SK-N-SH (cell line): Measurements from ENCODE around the gene CSF3. TPM values are rescaled to one million over a fixed set of nuclear protein-coding genes. Genes with fewer than 3 reads are reported as not detected.

Experiments used
- CTCF ChIA-PET: fragments of 300-600, 350-600 bp; formaldehyde crosslinking; extraction: SDS; loops from one replicate; lab custom pipeline; 2021; lab: Yijun Ruan, JAX
- POLR2A ChIA-PET: fragments of 350-600 bp; sonication (Branson Sonifier 250); formaldehyde crosslinking; extraction: SDS; loops from one replicate; lab custom pipeline; 2020; ENCODE audit warnings: antibody characterized with exemption, inconsistent platforms; lab: Yijun Ruan, JAX
- DNase-seq: peaks from one replicate; pipeline ENCODE4 v3.0.0; 2012
- H2AFZ ChIP-seq: fragments of 200-600 bp; sonication (generic); 2 replicates; pipeline ENCODE4 v1.8.1; 2016; ENCODE audit warnings: antibody characterized with exemption, mild to moderate bottlenecking, low read depth
- H3F3A ChIP-seq: fragments of 200-600 bp; sonication (generic); replicated peaks from 2 replicates; pipeline ENCODE3; 2016; ENCODE audit warnings: antibody characterized with exemption, mild to moderate bottlenecking; ENCODE audit not compliant: insufficient read depth
- H3K27ac ChIP-seq, 2 experiments: fragments of 200-500 bp in 1 of 2; fragments of 200-600 bp in 1 of 2; sonication (Bioruptor generic) in 1 of 2; sonication (generic), shearing (Covaris generic) in 1 of 2; 2 replicates each; pipeline versions ENCODE4 v1.5.1 to v1.6.1; 2014 to 2016; ENCODE audit warnings: low read depth in 2 of 2, inconsistent platforms in 1 of 2, low read length in 1 of 2, mild to moderate bottlenecking in 1 of 2, mixed read lengths in 1 of 2
- H3K27me3 ChIP-seq: fragments of 200-600 bp; sonication (generic), shearing (Covaris generic); 2 replicates; pipeline ENCODE4 v1.6.1; 2016; ENCODE audit warnings: mixed run types; ENCODE audit not compliant: insufficient read depth
- H3K36me3 ChIP-seq, 2 experiments: fragments of 200-500 bp in 1 of 2; fragments of 200-600 bp in 1 of 2; sonication (Bioruptor generic) in 1 of 2; sonication (generic) in 1 of 2; replicated peaks in 1 of 2; 2 replicates each; pipeline versions ENCODE3 to v1.5.1; 2014 to 2016; ENCODE audit warnings: low read length in 1 of 2, mild to moderate bottlenecking in 1 of 2; ENCODE audit not compliant: insufficient read depth in 2 of 2, control insufficient read depth in 1 of 2
- H3K4me1 ChIP-seq, 2 experiments: fragments of 200-500 bp in 1 of 2; fragments of 200-600 bp in 1 of 2; sonication (Bioruptor generic) in 1 of 2; sonication (generic), shearing (Covaris generic) in 1 of 2; 2 replicates each; pipeline versions ENCODE4 v1.5.1 to v1.6.1; 2014 to 2016; ENCODE audit warnings: low read depth in 1 of 2, low read length in 1 of 2, mixed run types in 1 of 2; ENCODE audit not compliant: insufficient read depth in 2 of 2, control insufficient read depth in 1 of 2
- H3K4me2 ChIP-seq: fragments of 200-600 bp; sonication (generic), shearing (Covaris generic); 2 replicates; pipeline ENCODE4 v1.6.1; 2017; ENCODE audit warnings: mixed run types
- H3K4me3 ChIP-seq, 2 experiments: fragments of 200-500 bp in 1 of 2; fragments of 200-600 bp in 1 of 2; sonication (Bioruptor generic) in 1 of 2; sonication (generic), shearing (Covaris generic) in 1 of 2; 2 replicates each; pipeline versions ENCODE4 v1.5.1 to v1.8.1; 2014 to 2016; ENCODE audit warnings: low read depth in 2 of 2, inconsistent platforms in 1 of 2, low read length in 1 of 2, mild to moderate bottlenecking in 1 of 2, mixed read lengths in 1 of 2, moderate library complexity in 1 of 2
- H3K79me2 ChIP-seq: fragments of 200-600 bp; sonication (generic); 2 replicates; pipeline ENCODE4 v1.8.1; 2017; ENCODE audit warnings: mild to moderate bottlenecking; ENCODE audit not compliant: insufficient read depth
- H3K9ac ChIP-seq: fragments of 200-600 bp; sonication (generic); 2 replicates; pipeline ENCODE4 v1.6.1; 2017; ENCODE audit warnings: mixed run types
- H3K9me2 ChIP-seq: fragments of 200-600 bp; sonication (generic); 2 replicates; pipeline ENCODE4 v1.6.1; 2017; ENCODE audit warnings: mixed run types
- H3K9me3 ChIP-seq: fragments of 200-600 bp; sonication (generic); 2 replicates; pipeline ENCODE4 v1.6.1; 2017; ENCODE audit warnings: mixed run types, mild to moderate bottlenecking, moderate library complexity
- H4K20me1 ChIP-seq: fragments of 200-600 bp; sonication (generic); 2 replicates; pipeline ENCODE4 v1.6.1; 2017; ENCODE audit warnings: mild to moderate bottlenecking, mixed run types; ENCODE audit not compliant: insufficient read depth
- CTCF ChIP-seq: fragments of 200-600 bp; sonication (generic); IDR thresholded peaks from 2 replicates; pipeline ENCODE4 v1.6.1; 2017; ENCODE audit warnings: antibody characterized with exemption, mild to moderate bottlenecking, moderate library complexity
- ELF1 ChIP-seq: IDR thresholded peaks from 2 replicates; pipeline ENCODE4 v1.4.0; 2012
- EZH2phosphoT487 ChIP-seq: fragments of 200-600 bp; sonication (generic); IDR thresholded peaks from 2 replicates; pipeline ENCODE4 v1.6.1; 2017; ENCODE audit warnings: low read depth, mixed run types, mild to moderate bottlenecking, antibody characterized with exemption, moderate library complexity, borderline replicate concordance
- FOSL2 ChIP-seq: IDR thresholded peaks from 2 replicates; pipeline ENCODE4 v1.4.0; 2012; ENCODE audit warnings: low read depth, mild to moderate bottlenecking, moderate library complexity, borderline replicate concordance
- FOXJ3 ChIP-seq: sonication (generic); formaldehyde crosslinking; IDR thresholded peaks from 2 replicates; pipeline ENCODE4 v1.5.1; 2020; ENCODE audit warnings: mild to moderate bottlenecking, missing genetic modification reagents
- GABPA ChIP-seq: IDR thresholded peaks from 2 replicates; pipeline ENCODE4 v1.4.0; 2012; ENCODE audit warnings: low read depth, mild to moderate bottlenecking
- IRF3 ChIP-seq: fragments of 150-350 bp; IDR thresholded peaks from 2 replicates; pipeline ENCODE4 v1.6.1; 2016; ENCODE audit warnings: mild to moderate bottlenecking, low read depth, low read length
- NFIC ChIP-seq: IDR thresholded peaks from 2 replicates; pipeline ENCODE4 v1.4.0; 2012; ENCODE audit warnings: borderline replicate concordance
- PBX3 ChIP-seq: IDR thresholded peaks from 2 replicates; pipeline ENCODE4; 2012
- RAD21 ChIP-seq: IDR thresholded peaks from 2 replicates; pipeline ENCODE4 v1.6.1; 2012; ENCODE audit warnings: mild to moderate bottlenecking, low read length
- SMC3 ChIP-seq: IDR thresholded peaks from 2 replicates; pipeline ENCODE4 v1.6.1; 2012; ENCODE audit warnings: low read depth, low read length, improper control_type of control experiment
- TEAD4 ChIP-seq: IDR thresholded peaks from 2 replicates; pipeline ENCODE4 v1.4.0; 2012; ENCODE audit warnings: mild to moderate bottlenecking, borderline replicate concordance; ENCODE audit not compliant: insufficient read depth
- USF1 ChIP-seq: IDR thresholded peaks from 2 replicates; pipeline ENCODE4 v1.4.0; 2012; ENCODE audit warnings: low read depth, borderline replicate concordance
- USF2 ChIP-seq: fragments of 150-350 bp; IDR thresholded peaks from 2 replicates; pipeline ENCODE4 v1.6.1; 2017; ENCODE audit warnings: antibody characterized with exemption, low read length, low read depth, borderline replicate concordance
- YY1 ChIP-seq: IDR thresholded peaks from 2 replicates; pipeline ENCODE4 v1.4.0; 2012; ENCODE audit warnings: low read depth, mild to moderate bottlenecking
- WGBS: methylation state at CpG from one replicate; pipeline ENCODE4 v1.1.6; 2017; ENCODE audit warnings: low lambda C conversion rate; 5-methylcytosine and 5-hydroxymethylcytosine counted together
- polyA plus RNA-seq, 3 experiments: library from polyadenylated mRNA; depleted of rRNA; stranded (reverse); fragments of >200 nt; gene quantifications; 2 replicates each; pipeline ENCODE4 v1.2.3, GENCODE V29; 2012

Gene CSF3
- polyA plus RNA-seq, 1 of the 3 experiments (the other 2 are of a cell fraction): not detected

- Histone ChIP-seq H2AFZ (no peak overlapping the region), H3K27me3 (no peaks in the 10 kb centered on the region), H3K4me1 (peaks cover 0 to 6% of the 10 kb centered on the region in 2 experiments; a peak in 1 of 4 replicates), H3K36me3 (no peaks in the 10 kb centered on the region), H3K9ac (no peak overlapping the region), H3K79me2 (no peaks in the 10 kb centered on the region), H3K4me2 (no peak overlapping the region), H3K9me2 (no peaks in the 10 kb centered on the region), H3F3A (no peaks in the 10 kb centered on the region), H4K20me1 (no peaks in the 10 kb centered on the region), H3K27ac (no peak overlapping the region), H3K4me3 (no peak overlapping the region), H3K9me3 (no peaks in the 10 kb centered on the region)
- WGBS: 51% methylated on average over 6 of the region's 6 CpGs
- TF ChIP-seq FOXJ3 (CRISPR knock-in tag): no peak
- TF ChIP-seq SMC3: no peak
- TF ChIP-seq CTCF: no peak
- TF ChIP-seq ELF1: no peak
- no peak for TF ChIP-seq RAD21
- no peak for TF ChIP-seq USF1
- DNase-seq: no peak
- CTCF ChIA-PET: interaction anchor here (0.8 to 6.2 kb wide), 5 partner anchors 10 to 58 kb away, joined by 3 to 29 read pairs (median 3); partner anchors contain the start of gene PSMD3
- POLR2A ChIA-PET: no interaction called here
Measured at GRCh38 chr17:39969375-39969774, 45.9 kb upstream of the CSF3 start.

- ChIA-PET CTCF (interaction anchor here (1.4 to 6.2 kb wide), 3 partner anchors 10 to 395 kb away, joined by 3 to 29 read pairs (median 17); partner anchors contain the start of gene PSMD3), POLR2A (no interaction called here)
- no peaks in the 10 kb centered on the region for H3K27me3 ChIP-seq
- peaks cover 0 to 6% of the 10 kb centered on the region in 2 experiments; a peak in 1 of 4 replicates for H3K4me1 ChIP-seq
- no peak overlapping the region for H2AFZ ChIP-seq
- no peaks in the 10 kb centered on the region for H4K20me1 ChIP-seq
- TF ChIP-seq GABPA: no peak
- no peak for TF ChIP-seq FOSL2
- no peak for TF ChIP-seq USF2
- no peak for TF ChIP-seq CTCF
- no peak for TF ChIP-seq EZH2phosphoT487
- TF ChIP-seq PBX3: no peak
- no peak for TF ChIP-seq SMC3
- TF ChIP-seq NFIC: no peak
- no peak for TF ChIP-seq IRF3
- TF ChIP-seq TEAD4: no peak
- no peak for TF ChIP-seq YY1
- DNase-seq: no peak
- H3K27ac ChIP-seq: no peak overlapping the region
- no peaks in the 10 kb centered on the region for H3F3A ChIP-seq
- no peak overlapping the region for H3K4me3 ChIP-seq
- WGBS: 43% methylated on average over 7 of the region's 7 CpGs
- no peaks in the 10 kb centered on the region for H3K9me3 ChIP-seq
- no peaks in the 10 kb centered on the region for H3K79me2 ChIP-seq
- no peak overlapping the region for H3K4me2 ChIP-seq
- no peaks in the 10 kb centered on the region for H3K9me2 ChIP-seq
- no peaks in the 10 kb centered on the region for H3K36me3 ChIP-seq
- no peak overlapping the region for H3K9ac ChIP-seq
Measured at GRCh38 chr17:39970157-39970692, 45.0 kb upstream of the CSF3 start.
